ENCODE measurements around the gene BPHL.

DNA sequence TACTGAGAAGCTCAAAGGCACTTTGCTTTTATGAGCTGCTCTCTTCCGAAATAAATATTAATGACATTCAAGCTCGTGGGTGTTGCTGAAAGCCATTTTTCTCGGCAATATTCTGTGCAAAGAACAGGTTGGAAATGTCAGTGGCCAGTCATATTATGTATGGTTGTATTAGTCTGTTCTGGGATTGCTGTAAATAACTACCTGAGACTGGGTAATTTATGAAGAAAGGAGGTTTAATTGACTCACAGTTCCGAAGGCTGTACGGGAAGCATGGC, 76.8 kb downstream of the BPHL start:
- TF ChIP-seq, protein P1, sequence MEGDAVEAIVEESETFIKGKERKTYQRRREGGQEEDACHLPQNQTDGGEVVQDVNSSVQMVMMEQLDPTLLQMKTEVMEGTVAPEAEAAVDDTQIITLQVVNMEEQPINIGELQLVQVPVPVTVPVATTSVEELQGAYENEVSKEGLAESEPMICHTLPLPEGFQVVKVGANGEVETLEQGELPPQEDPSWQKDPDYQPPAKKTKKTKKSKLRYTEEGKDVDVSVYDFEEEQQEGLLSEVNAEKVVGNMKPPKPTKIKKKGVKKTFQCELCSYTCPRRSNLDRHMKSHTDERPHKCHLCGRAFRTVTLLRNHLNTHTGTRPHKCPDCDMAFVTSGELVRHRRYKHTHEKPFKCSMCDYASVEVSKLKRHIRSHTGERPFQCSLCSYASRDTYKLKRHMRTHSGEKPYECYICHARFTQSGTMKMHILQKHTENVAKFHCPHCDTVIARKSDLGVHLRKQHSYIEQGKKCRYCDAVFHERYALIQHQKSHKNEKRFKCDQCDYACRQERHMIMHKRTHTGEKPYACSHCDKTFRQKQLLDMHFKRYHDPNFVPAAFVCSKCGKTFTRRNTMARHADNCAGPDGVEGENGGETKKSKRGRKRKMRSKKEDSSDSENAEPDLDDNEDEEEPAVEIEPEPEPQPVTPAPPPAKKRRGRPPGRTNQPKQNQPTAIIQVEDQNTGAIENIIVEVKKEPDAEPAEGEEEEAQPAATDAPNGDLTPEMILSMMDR (IDR thresholded peaks at IDR 0.05): no peak
- TF ChIP-seq POLR2A (IDR thresholded peaks at IDR 0.05): no peak

Data from testis (tissue), 2 donors.